ENCODE measurements around the gene NLRC3.
"Not testable (repeated sequence)": the region's sequence is repeated elsewhere in the genome, so short reads cannot be mapped to it uniquely, and the experiment has no call there.

NLRC3 gene

GRCh38 chr16:3611146-3611975 is 34.2 kb upstream of the NLRC3 start, which contains the start of gene SLX4:
SLX4 (minus strand) TSS chr16:3611606; CDS start chr16:3608964, 2,642 bp downstream.
- Histone ChIP-seq H3K4me3 (ENCODE audit: control insufficient read depth in 1 of 7, extremely low read depth in 1 of 7, insufficient read depth in 4 of 7, low read depth in 2 of 7, low read length in 6 of 7) (peak within 1 kb of the TSS; percentile 86 to 97 (median 93)), H3K36me3 (ENCODE audit: control insufficient read depth in 4 of 4, insufficient read depth in 4 of 4, low read length in 3 of 4) (peaks cover 0 to 5% (median 3%) of the 10 kb centered on the region in 4 experiments), H3K9me3 (ENCODE audit: control extremely low read depth in 1 of 5, control insufficient read depth in 4 of 5, insufficient read depth in 2 of 5, low read depth in 1 of 5, low read length in 4 of 5) (no peaks in the 10 kb centered on the region), H3K4me1 (ENCODE audit: control extremely low read depth in 1 of 4, control insufficient read depth in 4 of 4, insufficient read depth in 4 of 4, low read length in 3 of 4) (peaks cover 5 to 35% (median 22%) of the 10 kb centered on the region in 4 experiments), H3K27ac (ENCODE audit: insufficient read depth in 1 of 2, low read depth in 1 of 2, low read length in 2 of 2, poor library complexity in 1 of 2, severe bottlenecking in 2 of 2) (peak within 1 kb of the TSS; percentile 55 to 90), H3K27me3 (replicated peaks in 2 of 5; ENCODE audit: control insufficient read depth in 4 of 5, insufficient read depth in 5 of 5, low read length in 4 of 5) (no peaks in the 10 kb centered on the region)
- DNase-seq, result peak; percentile 88 to 95 (median 93)
- ChIA-PET POLR2A (interaction anchor here (0.6 to 1.2 kb wide), 4 partner anchors 11 to 76 kb away, joined by 3 to 8 read pairs (median 6); partner anchors contain the start of gene NLRC3), CTCF (interaction anchor here (0.6 to 1.3 kb wide), 6 partner anchors 15 to 84 kb away, joined by 3 to 5 read pairs (median 4); partner anchors contain the start of gene DNASE1)
- WGBS (ENCODE audit: insufficient coverage), result 0% methylated on average over 74 of the region's 86 CpGs

- H3K4me1 ChIP-seq (ENCODE audit: control extremely low read depth in 1 of 4, control insufficient read depth in 4 of 4, insufficient read depth in 4 of 4, low read length in 3 of 4), result peaks cover 5 to 35% (median 22%) of the 10 kb centered on the region in 4 experiments
- ChIA-PET POLR2A (interaction anchor here (0.6 to 0.9 kb wide), 2 partner anchors 11 to 108 kb away, joined by 3 to 5 read pairs; no protein-coding TSS in a partner anchor), CTCF (no interaction called here)
Measured at GRCh38 chr16:3610698-3611145, 33.5 kb upstream of the NLRC3 start.

GRCh38 chr16:3609895-3610697 is 32.9 kb upstream of the NLRC3 start:
- POLR2A ChIA-PET, result interaction anchor here (0.6 to 0.9 kb wide), 2 partner anchors 11 to 107 kb away, joined by 3 to 5 read pairs; no protein-coding TSS in a partner anchor
- CTCF ChIA-PET, result interaction anchor here (1.0 kb wide), 1 partner anchor 25 kb away, joined by 3 read pairs; no protein-coding TSS in a partner anchor
- no peak overlapping the region for H3K27ac ChIP-seq (ENCODE audit: insufficient read depth in 1 of 2, low read depth in 1 of 2, low read length in 2 of 2, poor library complexity in 1 of 2, severe bottlenecking in 2 of 2)

More at GRCh38 chr16:3610698-3611145, 33.5 kb upstream of the NLRC3 start:
- Histone ChIP-seq H3K36me3 (ENCODE audit: control insufficient read depth in 4 of 4, insufficient read depth in 4 of 4, low read length in 3 of 4) (peaks cover 4 to 7% (median 6%) of the 10 kb centered on the region in 4 experiments), H3K4me3 (ENCODE audit: control insufficient read depth in 1 of 7, extremely low read depth in 1 of 7, insufficient read depth in 4 of 7, low read depth in 2 of 7, low read length in 6 of 7) (peak overlapping the region; percentile 86 to 97 (median 93)), H3K27me3 (replicated peaks in 2 of 5; ENCODE audit: control insufficient read depth in 4 of 5, insufficient read depth in 5 of 5, low read length in 4 of 5) (no peaks in the 10 kb centered on the region), H3K27ac (ENCODE audit: insufficient read depth in 1 of 2, low read depth in 1 of 2, low read length in 2 of 2, poor library complexity in 1 of 2, severe bottlenecking in 2 of 2) (peak overlapping the region in 1 of 2 experiments; percentile 80), H3K9me3 (ENCODE audit: control extremely low read depth in 1 of 5, control insufficient read depth in 4 of 5, insufficient read depth in 2 of 5, low read depth in 1 of 5, low read length in 4 of 5) (no peaks in the 10 kb centered on the region)
- WGBS (ENCODE audit: insufficient coverage), result 7% methylated on average over 6 of the region's 10 CpGs
- peak in 1 of 3 donors; percentile 25 for DNase-seq

GRCh38 chr16:3608976-3609375 is 31.8 kb upstream of the NLRC3 start:
- WGBS (ENCODE audit: insufficient coverage), result 96% methylated on average over 8 of the region's 13 CpGs
- H3K4me3 ChIP-seq (ENCODE audit: control insufficient read depth in 1 of 7, extremely low read depth in 1 of 7, insufficient read depth in 4 of 7, low read depth in 2 of 7, low read length in 6 of 7); POLR2A ChIA-PET; H3K27me3 ChIP-seq (replicated peaks in 2 of 5; ENCODE audit: control insufficient read depth in 4 of 5, insufficient read depth in 5 of 5, low read length in 4 of 5); H3K9me3 ChIP-seq (ENCODE audit: control extremely low read depth in 1 of 5, control insufficient read depth in 4 of 5, insufficient read depth in 2 of 5, low read depth in 1 of 5, low read length in 4 of 5); H3K36me3 ChIP-seq (ENCODE audit: control insufficient read depth in 4 of 4, insufficient read depth in 4 of 4, low read length in 3 of 4); H3K27ac ChIP-seq (ENCODE audit: insufficient read depth in 1 of 2, low read depth in 1 of 2, low read length in 2 of 2, poor library complexity in 1 of 2, severe bottlenecking in 2 of 2); DNase-seq; CTCF ChIA-PET: not testable (repeated sequence)
- H3K4me1 ChIP-seq (ENCODE audit: control extremely low read depth in 1 of 4, control insufficient read depth in 4 of 4, insufficient read depth in 4 of 4, low read length in 3 of 4), result peaks cover 5 to 31% (median 22%) of the 10 kb centered on the region in 4 experiments

More at GRCh38 chr16:3609895-3610697, 32.9 kb upstream of the NLRC3 start:
- Histone ChIP-seq H3K4me1 (ENCODE audit: control extremely low read depth in 1 of 4, control insufficient read depth in 4 of 4, insufficient read depth in 4 of 4, low read length in 3 of 4) (peaks cover 5 to 35% (median 22%) of the 10 kb centered on the region in 4 experiments), H3K4me3 (ENCODE audit: control insufficient read depth in 1 of 7, extremely low read depth in 1 of 7, insufficient read depth in 4 of 7, low read depth in 2 of 7, low read length in 6 of 7) (peak overlapping the region in 6 of 7 experiments; percentile 86 to 97 (median 94)), H3K27me3 (replicated peaks in 2 of 5; ENCODE audit: control insufficient read depth in 4 of 5, insufficient read depth in 5 of 5, low read length in 4 of 5) (no peaks in the 10 kb centered on the region), H3K36me3 (ENCODE audit: control insufficient read depth in 4 of 4, insufficient read depth in 4 of 4, low read length in 3 of 4) (peaks cover under 1 to 4% (median 3%) of the 10 kb centered on the region in 4 experiments), H3K9me3 (ENCODE audit: control extremely low read depth in 1 of 5, control insufficient read depth in 4 of 5, insufficient read depth in 2 of 5, low read depth in 1 of 5, low read length in 4 of 5) (no peaks in the 10 kb centered on the region)
- 45% methylated on average over 14 of the region's 14 CpGs for WGBS (ENCODE audit: insufficient coverage)
- peak; percentile 34 to 44 (median 35) for DNase-seq

- Histone ChIP-seq H3K27me3 (replicated peaks in 2 of 5; ENCODE audit: control insufficient read depth in 4 of 5, insufficient read depth in 5 of 5, low read length in 4 of 5) (no peaks in the 10 kb centered on the region), H3K36me3 (ENCODE audit: control insufficient read depth in 4 of 4, insufficient read depth in 4 of 4, low read length in 3 of 4) (peaks cover 0 to 14% (median 5%) of the 10 kb centered on the region in 4 experiments), H3K27ac (ENCODE audit: insufficient read depth in 1 of 2, low read depth in 1 of 2, low read length in 2 of 2, poor library complexity in 1 of 2, severe bottlenecking in 2 of 2) (no peak overlapping the region), H3K9me3 (ENCODE audit: control extremely low read depth in 1 of 5, control insufficient read depth in 4 of 5, insufficient read depth in 2 of 5, low read depth in 1 of 5, low read length in 4 of 5) (no peaks in the 10 kb centered on the region), H3K4me3 (ENCODE audit: control insufficient read depth in 1 of 7, extremely low read depth in 1 of 7, insufficient read depth in 4 of 7, low read depth in 2 of 7, low read length in 6 of 7) (no peak overlapping the region), H3K4me1 (ENCODE audit: control extremely low read depth in 1 of 4, control insufficient read depth in 4 of 4, insufficient read depth in 4 of 4, low read length in 3 of 4) (peaks cover 5 to 25% (median 21%) of the 10 kb centered on the region in 4 experiments)
- no peak for DNase-seq
- POLR2A ChIA-PET, result no interaction called here
- CTCF ChIA-PET, result no interaction called here
- 92% methylated on average over 4 of the region's 5 CpGs for WGBS (ENCODE audit: insufficient coverage)
Measured at GRCh38 chr16:3608069-3608468, 30.9 kb upstream of the NLRC3 start.

- POLR2A ChIA-PET, result no interaction called here
- no peak overlapping the region for H3K27ac ChIP-seq (ENCODE audit: insufficient read depth in 1 of 2, low read depth in 1 of 2, low read length in 2 of 2, poor library complexity in 1 of 2, severe bottlenecking in 2 of 2)
- CTCF ChIA-PET, result no interaction called here
Measured at GRCh38 chr16:3607634-3608033, 30.4 kb upstream of the NLRC3 start.

More at GRCh38 chr16:3607634-3608033, 30.4 kb upstream of the NLRC3 start:
- DNase-seq, result no peak
- 93% methylated on average over 2 of the region's 2 CpGs for WGBS (ENCODE audit: insufficient coverage)
- Histone ChIP-seq H3K4me1 (ENCODE audit: control extremely low read depth in 1 of 4, control insufficient read depth in 4 of 4, insufficient read depth in 4 of 4, low read length in 3 of 4) (peaks cover 5 to 21% (median 19%) of the 10 kb centered on the region in 4 experiments), H3K4me3 (ENCODE audit: control insufficient read depth in 1 of 7, extremely low read depth in 1 of 7, insufficient read depth in 4 of 7, low read depth in 2 of 7, low read length in 6 of 7) (no peak overlapping the region), H3K9me3 (ENCODE audit: control extremely low read depth in 1 of 5, control insufficient read depth in 4 of 5, insufficient read depth in 2 of 5, low read depth in 1 of 5, low read length in 4 of 5) (no peaks in the 10 kb centered on the region), H3K36me3 (ENCODE audit: control insufficient read depth in 4 of 4, insufficient read depth in 4 of 4, low read length in 3 of 4) (peaks cover 0 to 16% (median 5%) of the 10 kb centered on the region in 4 experiments), H3K27me3 (replicated peaks in 2 of 5; ENCODE audit: control insufficient read depth in 4 of 5, insufficient read depth in 5 of 5, low read length in 4 of 5) (no peaks in the 10 kb centered on the region)

Measured in common myeloid progenitor, CD34-positive (primary cell).